ENCODE data around the gene DNASE2B. TPM values are rescaled to one million over a fixed set of nuclear protein-coding genes. Genes with fewer than 3 reads are reported as not detected.

Gene DNASE2B
- total and polyA plus RNA-seq, 2 donors (not counting 3 experiments of a cell fraction or from before 2014, with no cell fraction given): not detected

GRCh38 chr1:84370831-84371394 is 27.4 kb upstream of the DNASE2B start:
- no peaks in the 10 kb centered on the region for H3K36me3 ChIP-seq (ENCODE audit: control insufficient read depth in 2 of 2, extremely low read depth in 1 of 2, insufficient read depth in 2 of 2, low read length in 2 of 2)
- CTCF ChIA-PET: interaction anchor here (1.2 to 1.7 kb wide), 2 partner anchors 9 to 73 kb away, joined by 3 to 4 read pairs; no protein-coding TSS in a partner anchor
- DNase-seq (ENCODE audit: low read depth, low spot score) (no peak), FAIRE-seq (no peak)
- no peaks in the 10 kb centered on the region for H4K20me1 ChIP-seq (replicated peaks; ENCODE audit: control insufficient read depth, extremely low read depth, insufficient read depth, low read length)
- intact Hi-C loops (cut with micrococcal nuclease) (no loop called here), dilution Hi-C loops (cut with MboI; ENCODE audit: extremely low pct_ligation_motif_present, low sequenced_read_pairs) (no loop called here)
- POLR2A ChIA-PET: no interaction called here
- no peaks in the 10 kb centered on the region for H3K79me2 ChIP-seq (ENCODE audit: control insufficient read depth, insufficient read depth, low read length)
- H3K9me1 ChIP-seq (replicated peaks; ENCODE audit: control insufficient read depth, extremely low read depth, insufficient read depth, low read length): no peaks in the 10 kb centered on the region
- BruUV-seq (replicated peaks): no TSS peak
- H3K4me2 ChIP-seq (ENCODE audit: insufficient read depth, low read length): no peak overlapping the region
- no peak overlapping the region for H2AFZ ChIP-seq (ENCODE audit: low read depth, low read length)
- no peak overlapping the region for H3K4me3 ChIP-seq (replicated peaks in 1 of 3; ENCODE audit: insufficient read depth in 1 of 3, low read depth in 1 of 3, low read length in 3 of 3)
- H3K4me1 ChIP-seq (ENCODE audit: control insufficient read depth, extremely low read depth, insufficient read depth, low read length): peaks cover 12% of the 10 kb centered on the region
- no peaks in the 10 kb centered on the region for H3K9me3 ChIP-seq (replicated peaks; ENCODE audit: control insufficient read depth, insufficient read depth, low read length)
- H3K27me3 ChIP-seq (ENCODE audit: control insufficient read depth in 2 of 2, insufficient read depth in 2 of 2, low read length in 2 of 2): no peaks in the 10 kb centered on the region
- H3K9ac ChIP-seq (replicated peaks; ENCODE audit: extremely low read depth, insufficient read depth, low read length): no peak overlapping the region
- TF ChIP-seq EZH2 (IDR thresholded peaks at IDR 0.05; ENCODE audit: borderline replicate concordance, low read depth, low read length, severe bottlenecking) (no peak), POLR2AphosphoS5 (IDR thresholded peaks at IDR 0.05; ENCODE audit: insufficient read depth, low read depth, low read length) (no peak), POLR2A (IDR thresholded peaks at IDR 0.05; ENCODE audit: low read depth, low read length) (no peak), JUN (IDR thresholded peaks at IDR 0.05; ENCODE audit: borderline replicate concordance, insufficient read depth, insufficient read length, low read depth) (no peak), FOS (IDR thresholded peaks at IDR 0.05; ENCODE audit: borderline replicate concordance, insufficient read depth, low read length) (no peak), GATA2 (IDR thresholded peaks at IDR 0.05; ENCODE audit: insufficient read depth, insufficient read length, low read depth, low read length) (no peak), MYC (IDR thresholded peaks at IDR 0.05; ENCODE audit: low read depth, low read length) (no peak), MAX (IDR thresholded peaks at IDR 0.05; ENCODE audit: insufficient read depth, insufficient read length) (no peak)
- TF ChIP-seq, protein P1, sequence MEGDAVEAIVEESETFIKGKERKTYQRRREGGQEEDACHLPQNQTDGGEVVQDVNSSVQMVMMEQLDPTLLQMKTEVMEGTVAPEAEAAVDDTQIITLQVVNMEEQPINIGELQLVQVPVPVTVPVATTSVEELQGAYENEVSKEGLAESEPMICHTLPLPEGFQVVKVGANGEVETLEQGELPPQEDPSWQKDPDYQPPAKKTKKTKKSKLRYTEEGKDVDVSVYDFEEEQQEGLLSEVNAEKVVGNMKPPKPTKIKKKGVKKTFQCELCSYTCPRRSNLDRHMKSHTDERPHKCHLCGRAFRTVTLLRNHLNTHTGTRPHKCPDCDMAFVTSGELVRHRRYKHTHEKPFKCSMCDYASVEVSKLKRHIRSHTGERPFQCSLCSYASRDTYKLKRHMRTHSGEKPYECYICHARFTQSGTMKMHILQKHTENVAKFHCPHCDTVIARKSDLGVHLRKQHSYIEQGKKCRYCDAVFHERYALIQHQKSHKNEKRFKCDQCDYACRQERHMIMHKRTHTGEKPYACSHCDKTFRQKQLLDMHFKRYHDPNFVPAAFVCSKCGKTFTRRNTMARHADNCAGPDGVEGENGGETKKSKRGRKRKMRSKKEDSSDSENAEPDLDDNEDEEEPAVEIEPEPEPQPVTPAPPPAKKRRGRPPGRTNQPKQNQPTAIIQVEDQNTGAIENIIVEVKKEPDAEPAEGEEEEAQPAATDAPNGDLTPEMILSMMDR (IDR thresholded peaks at IDR 0.05; ENCODE audit: extremely low read depth in 1 of 2, insufficient read depth in 1 of 2, low read depth in 1 of 2, low read length in 2 of 2): no peak
- no peak overlapping the region for H3K27ac ChIP-seq (ENCODE audit: insufficient read depth, low read depth, low read length)
